ENCODE results near the gene GDNF.

- TF ChIP-seq CTCF (IDR thresholded peaks at IDR 0.05; ENCODE audit: low read depth, low read length, missing input control) (no peak), GABPA (IDR thresholded peaks at IDR 0.05 in 1 of 2, conservative IDR thresholded peaks at IDR 0.05 in 1 of 2) (no peak), TAF1 (conservative IDR thresholded peaks at IDR 0.05) (no peak), REST (IDR thresholded peaks at IDR 0.05) (no peak), EGR1 (IDR thresholded peaks at IDR 0.05; ENCODE audit: low read depth in 2 of 2) (no peak), RAD21 (IDR thresholded peaks at IDR 0.05) (no peak), MAX (IDR thresholded peaks at IDR 0.05) (no peak), YY1 (IDR thresholded peaks at IDR 0.05) (no peak), FOXA1 (IDR thresholded peaks at IDR 0.05) (no peak), ATF3 (IDR thresholded peaks at IDR 0.05) (no peak), ZBTB33 (IDR thresholded peaks at IDR 0.05) (no peak), RXRA (IDR thresholded peaks at IDR 0.05) (no peak), HNF4A (conservative IDR thresholded peaks at IDR 0.05) (no peak)
These were observed 53.4 kb downstream of the GDNF start for GRCh38 chr5:37786416-37786815.

Measured in liver (tissue), 3 donors.